IMR-90 (cell line): Measurements from ENCODE around the gene ATP11A. TPM values are rescaled to one million over a fixed set of nuclear protein-coding genes. Genes with fewer than 3 reads are reported as not detected.

Experiments used
- ATAC-seq: fragments of 200-7000 bp; cut with Tn5 transposase; 2 replicates; pipeline ENCODE4 v1.9.1; 2020; ENCODE audit warnings: low read depth, mild to moderate bottlenecking, moderate library complexity
- BruUV-seq: library from RNA; stranded (reverse); fragments of 400-500 nt; replicated peaks from 2 replicates; lab custom pipeline; 2021; lab: Mats Ljungman, UMichigan
- CTCF ChIA-PET: fragments of 300-600 bp; formaldehyde crosslinking; extraction: SDS; loops from one replicate; lab custom pipeline; 2021; ENCODE audit warnings: antibody characterized with exemption; lab: Yijun Ruan, JAX
- POLR2A ChIA-PET: fragments of 300-600 bp; sonication (Branson Sonifier 250); formaldehyde crosslinking; loops from one replicate; lab custom pipeline; 2022; ENCODE audit warnings: antibody characterized with exemption; ENCODE audit not compliant: unreplicated experiment; lab: Charles Lee
- DNase-seq: peaks from one replicate; pipeline ENCODE4 v3.0.0; 2013
- H2AFZ ChIP-seq: replicated peaks from 2 replicates; pipeline ENCODE3; 2013; ENCODE audit warnings: low read length, mild to moderate bottlenecking; ENCODE audit not compliant: poor library complexity
- H2AK5ac ChIP-seq: 2 replicates; pipeline ENCODE4 v1.6.1; 2013; ENCODE audit warnings: low read depth, low read length, inconsistent platforms
- H2AK9ac ChIP-seq: replicated peaks from 2 replicates; pipeline ENCODE3; 2013; ENCODE audit warnings: mild to moderate bottlenecking, low read depth, low read length, moderate library complexity; ENCODE audit not compliant: poor library complexity
- H2BK120ac ChIP-seq: 2 replicates; pipeline ENCODE4 v1.6.1; 2013; ENCODE audit warnings: low read depth, low read length, inconsistent platforms
- H2BK15ac ChIP-seq: 3 replicates; pipeline ENCODE4 v1.6.1; 2013; ENCODE audit warnings: low read depth, low read length, inconsistent platforms
- H2BK20ac ChIP-seq: 2 replicates; pipeline ENCODE4 v1.6.1; 2013; ENCODE audit warnings: low read depth, mild to moderate bottlenecking, inconsistent platforms, low read length, moderate library complexity
- H2BK5ac ChIP-seq: 2 replicates; pipeline ENCODE4 v1.6.1; 2013; ENCODE audit warnings: mild to moderate bottlenecking, low read depth, low read length, inconsistent platforms; ENCODE audit not compliant: poor library complexity, severe bottlenecking
- H3K14ac ChIP-seq: replicated peaks from 2 replicates; pipeline ENCODE4 v1.6.1; 2013; ENCODE audit warnings: low read depth, low read length, inconsistent platforms
- H3K18ac ChIP-seq: 2 replicates; pipeline ENCODE4 v1.6.1; 2013; ENCODE audit warnings: low read depth, low read length, control low read depth
- H3K23ac ChIP-seq: 2 replicates; pipeline ENCODE4 v1.6.1; 2013; ENCODE audit warnings: low read depth, low read length, inconsistent platforms
- H3K27ac ChIP-seq: 2 replicates; pipeline ENCODE4 v1.5.1; 2013; ENCODE audit warnings: mild to moderate bottlenecking, control low read depth, low read length; ENCODE audit not compliant: insufficient read depth
- H3K27me3 ChIP-seq: 2 replicates; pipeline ENCODE4 v1.6.1; 2013; ENCODE audit warnings: low read length; ENCODE audit not compliant: control insufficient read depth, insufficient read depth
- H3K36me3 ChIP-seq: 2 replicates; pipeline ENCODE4 v1.6.1; 2013; ENCODE audit warnings: low read length, mixed read lengths; ENCODE audit not compliant: control insufficient read depth, insufficient read depth
- H3K4ac ChIP-seq: 2 replicates; pipeline ENCODE4 v1.6.1; 2013; ENCODE audit warnings: low read depth, low read length, inconsistent platforms
- H3K4me1 ChIP-seq: 2 replicates; pipeline ENCODE4 v1.6.1; 2013; ENCODE audit warnings: low read length, mixed read lengths; ENCODE audit not compliant: control insufficient read depth, insufficient read depth
- H3K4me2 ChIP-seq: 2 replicates; pipeline ENCODE4 v1.6.1; 2013; ENCODE audit warnings: low read depth, mild to moderate bottlenecking, control low read depth, low read length, moderate library complexity
- H3K4me3 ChIP-seq: 2 replicates; pipeline ENCODE4 v1.5.1; 2013; ENCODE audit warnings: low read depth, mild to moderate bottlenecking, control low read depth, low read length, moderate library complexity; ENCODE audit not compliant: insufficient read depth
- H3K56ac ChIP-seq: 2 replicates; pipeline ENCODE4 v1.6.1; 2013; ENCODE audit warnings: low read length, inconsistent platforms; ENCODE audit not compliant: insufficient read depth; ENCODE audit errors: extremely low read depth
- H3K79me1 ChIP-seq, 2 experiments: 2 replicates each; pipeline ENCODE4 v1.6.1; 2013; ENCODE audit warnings: low read length in 2 of 2, inconsistent platforms in 1 of 2, low read depth in 1 of 2
- H3K9ac ChIP-seq: 2 replicates; pipeline ENCODE4 v1.6.1; 2013; ENCODE audit warnings: low read depth, low read length, control low read depth
- H3K9me1 ChIP-seq: 2 replicates; pipeline ENCODE4 v1.6.1; 2013; ENCODE audit warnings: low read length, inconsistent platforms; ENCODE audit not compliant: insufficient read depth
- H3K9me3 ChIP-seq: 2 replicates; pipeline ENCODE4 v1.6.1; 2013; ENCODE audit warnings: low read length; ENCODE audit not compliant: control insufficient read depth, insufficient read depth
- H4K20me1 ChIP-seq: 2 replicates; pipeline ENCODE4 v1.6.1; 2013; ENCODE audit warnings: low read length, inconsistent platforms; ENCODE audit not compliant: insufficient read depth
- H4K5ac ChIP-seq: 2 replicates; pipeline ENCODE4 v1.6.1; 2013; ENCODE audit warnings: mild to moderate bottlenecking, low read depth, low read length, control low read depth
- H4K8ac ChIP-seq, 2 experiments: 2 replicates each; pipeline ENCODE4 v1.6.1; 2013; ENCODE audit warnings: low read depth in 2 of 2, low read length in 2 of 2, control low read depth in 1 of 2, inconsistent platforms in 1 of 2
- H4K91ac ChIP-seq: 2 replicates; pipeline ENCODE4 v1.6.1; 2013; ENCODE audit warnings: low read depth, low read length, inconsistent platforms; ENCODE audit not compliant: insufficient read depth
- BHLHE40 ChIP-seq: fragments of 150-350 bp; IDR thresholded peaks from 2 replicates; pipeline ENCODE4 v1.6.1; 2016; ENCODE audit warnings: mild to moderate bottlenecking, low read depth, low read length
- CEBPB ChIP-seq: IDR thresholded peaks from 2 replicates; pipeline ENCODE4 v1.6.1; 2012; ENCODE audit warnings: low read depth, low read length, improper control_type of control experiment
- FOS ChIP-seq: fragments of 150-350 bp; IDR thresholded peaks from 2 replicates; pipeline ENCODE4 v1.6.1; 2016; ENCODE audit warnings: low read depth, low read length
- POLR2A ChIP-seq: IDR thresholded peaks from 2 replicates; pipeline ENCODE4 v1.6.1; 2012; ENCODE audit warnings: mild to moderate bottlenecking, low read depth, low read length
- RFX5 ChIP-seq: IDR thresholded peaks from 2 replicates; pipeline ENCODE4 v1.8.0; 2012; ENCODE audit warnings: low read depth, mild to moderate bottlenecking, low read length, moderate library complexity
- SMC3 ChIP-seq: fragments of 150-350 bp; IDR thresholded peaks from 2 replicates; pipeline ENCODE4 v1.6.1; 2016; ENCODE audit warnings: low read depth, mild to moderate bottlenecking, antibody characterized with exemption, low read length, moderate library complexity
- WGBS, 2 experiments: methylation state at CpG; one replicate each; pipeline versions ENCODE4 v1.1.5 to v1.1.7; 2013; ENCODE audit warnings: missing lambda C conversion rate in 2 of 2; ENCODE audit not compliant: insufficient read length in 1 of 2; ENCODE audit errors: extremely low coverage in 2 of 2; 5-methylcytosine and 5-hydroxymethylcytosine counted together
- dilution Hi-C: fragments of 300-500 bp; cut with HindIII; formaldehyde crosslinking; loops from one replicate; pipeline ENCODE4 v1.14.3; 2018; ENCODE audit warnings: low sequenced_read_pairs; ENCODE audit not compliant: unreplicated experiment
- in situ Hi-C: fragments of 300-500 bp; cut with MboI; formaldehyde crosslinking; loops from 3 replicates; pipeline ENCODE4 v1.14.3; 2019; ENCODE audit warnings: low sequenced_read_pairs, inconsistent platforms, mixed read lengths
- intact Hi-C: fragments of 100-400 bp; cut with micrococcal nuclease; formaldehyde crosslinking; loops from 2 replicates; pipeline ENCODE4 v1.10.0; 2022
- polyA plus RNA-seq, 3 experiments: library from polyadenylated mRNA; depleted of rRNA; stranded (reverse); fragments of >200 nt; gene quantifications; 2 replicates each; pipeline ENCODE4 v1.2.3, GENCODE V29; 2012; ENCODE audit warnings: low replicate concordance in 1 of 3
- total RNA-seq: library from RNA; depleted of rRNA; stranded (reverse); fragments of >200 nt; gene quantifications from 2 replicates; pipeline ENCODE4 v1.2.3, GENCODE V29; 2012
- TF ChIP-seq, protein P1 (sequence below): fragments of 150-350 bp; IDR thresholded peaks from 2 replicates; pipeline ENCODE4 v1.6.1; 2016; ENCODE audit warnings: low read depth, mild to moderate bottlenecking, low read length, moderate library complexity, borderline replicate concordance
- TF ChIP-seq, protein P2 (sequence below): conservative IDR thresholded peaks from 2 replicates; pipeline ENCODE4 v1.5.1; 2012; ENCODE audit warnings: mild to moderate bottlenecking, low read depth, low read length, improper control_type of control experiment

The ATP11A gene
- total and polyA plus RNA-seq, 2 of the 4 experiments (the other 2 are of a cell fraction): 8.4 to 12.0 TPM

DNA sequence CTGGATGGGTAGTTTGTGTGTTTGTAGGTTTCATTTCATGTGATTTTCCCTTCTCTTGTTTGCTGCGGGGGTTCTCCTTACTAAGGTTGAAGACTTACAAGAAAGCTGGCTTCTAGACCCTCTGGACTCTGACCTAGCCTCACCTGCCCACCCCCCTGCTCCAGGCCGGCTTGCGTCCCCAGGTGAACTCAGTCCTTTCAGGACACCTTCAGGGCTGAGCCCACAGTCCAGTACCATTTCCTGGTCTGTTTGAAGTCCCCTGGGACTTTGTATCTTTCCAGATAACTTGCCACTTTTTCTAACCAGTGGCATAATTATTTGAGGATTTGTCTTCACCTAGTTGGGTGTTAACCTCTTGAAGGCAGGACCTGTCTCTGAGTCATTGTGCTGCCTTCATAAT lies 227.9 kb downstream of the ATP11A start:
- Histone ChIP-seq H3K36me3 (no peaks in the 10 kb centered on the region), H2BK120ac (no peak overlapping the region), H4K91ac (no peak overlapping the region), H2AK5ac (no peak overlapping the region), H4K5ac (no peak overlapping the region), H3K56ac (no peak overlapping the region), H3K18ac (no peak overlapping the region), H3K79me1 (no peaks in the 10 kb centered on the region), H2AK9ac (no peak overlapping the region), H4K20me1 (no peaks in the 10 kb centered on the region), H4K8ac (no peak overlapping the region), H2BK5ac (no peak overlapping the region), H3K9me3 (no peaks in the 10 kb centered on the region), H3K23ac (no peak overlapping the region), H2BK20ac (no peak overlapping the region), H3K4me1 (no peaks in the 10 kb centered on the region), H3K9me1 (no peaks in the 10 kb centered on the region), H3K4ac (no peak overlapping the region), H3K4me2 (no peak overlapping the region), H3K27ac (no peak overlapping the region), H3K9ac (no peak overlapping the region), H3K14ac (no peak overlapping the region), H3K27me3 (peaks cover 50% of the 10 kb centered on the region), H3K4me3 (no peak overlapping the region), H2BK15ac (no peak overlapping the region), H2AFZ (no peak overlapping the region)
- 90% methylated on average over 2 of the region's 3 CpGs; no CpG with 5 or more reads in 1 of the 2 experiments for WGBS, 2 experiments
- POLR2A ChIA-PET: interaction anchor here (0.5 kb wide), 1 partner anchor 248 kb away, joined by 14 read pairs; no protein-coding TSS in a partner anchor
- DNase-seq (no peak), ATAC-seq (no peak)
- in situ Hi-C loops: no loop called here
- intact Hi-C loops: no loop called here
- TF ChIP-seq FOS (no peak), RFX5 (no peak), BHLHE40 (no peak), POLR2A (no peak), CEBPB (no peak), SMC3 (no peak)
- TF ChIP-seq, protein P1, sequence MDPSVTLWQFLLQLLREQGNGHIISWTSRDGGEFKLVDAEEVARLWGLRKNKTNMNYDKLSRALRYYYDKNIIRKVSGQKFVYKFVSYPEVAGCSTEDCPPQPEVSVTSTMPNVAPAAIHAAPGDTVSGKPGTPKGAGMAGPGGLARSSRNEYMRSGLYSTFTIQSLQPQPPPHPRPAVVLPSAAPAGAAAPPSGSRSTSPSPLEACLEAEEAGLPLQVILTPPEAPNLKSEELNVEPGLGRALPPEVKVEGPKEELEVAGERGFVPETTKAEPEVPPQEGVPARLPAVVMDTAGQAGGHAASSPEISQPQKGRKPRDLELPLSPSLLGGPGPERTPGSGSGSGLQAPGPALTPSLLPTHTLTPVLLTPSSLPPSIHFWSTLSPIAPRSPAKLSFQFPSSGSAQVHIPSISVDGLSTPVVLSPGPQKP: no peak
- TF ChIP-seq, protein P2, sequence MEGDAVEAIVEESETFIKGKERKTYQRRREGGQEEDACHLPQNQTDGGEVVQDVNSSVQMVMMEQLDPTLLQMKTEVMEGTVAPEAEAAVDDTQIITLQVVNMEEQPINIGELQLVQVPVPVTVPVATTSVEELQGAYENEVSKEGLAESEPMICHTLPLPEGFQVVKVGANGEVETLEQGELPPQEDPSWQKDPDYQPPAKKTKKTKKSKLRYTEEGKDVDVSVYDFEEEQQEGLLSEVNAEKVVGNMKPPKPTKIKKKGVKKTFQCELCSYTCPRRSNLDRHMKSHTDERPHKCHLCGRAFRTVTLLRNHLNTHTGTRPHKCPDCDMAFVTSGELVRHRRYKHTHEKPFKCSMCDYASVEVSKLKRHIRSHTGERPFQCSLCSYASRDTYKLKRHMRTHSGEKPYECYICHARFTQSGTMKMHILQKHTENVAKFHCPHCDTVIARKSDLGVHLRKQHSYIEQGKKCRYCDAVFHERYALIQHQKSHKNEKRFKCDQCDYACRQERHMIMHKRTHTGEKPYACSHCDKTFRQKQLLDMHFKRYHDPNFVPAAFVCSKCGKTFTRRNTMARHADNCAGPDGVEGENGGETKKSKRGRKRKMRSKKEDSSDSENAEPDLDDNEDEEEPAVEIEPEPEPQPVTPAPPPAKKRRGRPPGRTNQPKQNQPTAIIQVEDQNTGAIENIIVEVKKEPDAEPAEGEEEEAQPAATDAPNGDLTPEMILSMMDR: no peak
- dilution Hi-C loops: no loop called here
- CTCF ChIA-PET: no interaction called here
- BruUV-seq: no TSS peak
